CD4-positive, alpha-beta T cell (primary cell): ENCODE measurements around the gene OXCT1. TPM values are rescaled to one million over a fixed set of nuclear protein-coding genes. Genes with fewer than 3 reads are reported as not detected.

ENCODE experiments used
- ATAC-seq: fragments of 200-7000 bp; cut with Tn5 transposase; one replicate; pipeline ENCODE4 v1.10.0; 2022; ENCODE audit warnings: mild to moderate bottlenecking; ENCODE audit not compliant: poor library complexity
- CTCF ChIA-PET: fragments of 350-600 bp; sonication (Branson Sonifier 250); formaldehyde crosslinking; loops from one replicate; lab custom pipeline; 2021; ENCODE audit warnings: antibody characterized with exemption, inconsistent platforms; lab: Charles Lee
- POLR2A ChIA-PET: fragments of 350-600 bp; sonication (Branson Sonifier 250); formaldehyde crosslinking; loops from one replicate; lab custom pipeline; 2021; ENCODE audit warnings: antibody characterized with exemption, inconsistent platforms; lab: Charles Lee
- DNase-seq, 14 experiments: peaks; one replicate each; pipeline ENCODE4 v3.0.0-alpha.2; 2013 to 2020; ENCODE audit warnings: mixed read lengths in 2 of 14
- H3K27ac ChIP-seq, 2 donors: one replicate each; pipeline versions ENCODE4 v1.5.1 to v1.7.0; 2013; ENCODE audit warnings: low read length in 2 of 2, low read depth in 1 of 2, mild to moderate bottlenecking in 1 of 2
- H3K27me3 ChIP-seq, 2 experiments: 1 replicate in 1 of 2; 2 replicates in 1 of 2; pipeline versions ENCODE4 v1.6.1 to v1.7.0; 2013; ENCODE audit warnings: low read length in 2 of 2, control low read depth in 1 of 2, mild to moderate bottlenecking in 1 of 2, moderate library complexity in 1 of 2; ENCODE audit not compliant: insufficient read depth in 2 of 2, control insufficient read depth in 1 of 2
- H3K36me3 ChIP-seq: one replicate; pipeline ENCODE4 v1.6.1; 2013; ENCODE audit warnings: low read length, control low read depth; ENCODE audit not compliant: insufficient read depth
- H3K4me1 ChIP-seq: one replicate; pipeline ENCODE4 v1.6.1; 2013; ENCODE audit warnings: low read length, control low read depth; ENCODE audit not compliant: insufficient read depth
- H3K4me3 ChIP-seq: one replicate; pipeline ENCODE4 v1.5.1; 2013; ENCODE audit warnings: mild to moderate bottlenecking, low read length, moderate library complexity
- H3K9me3 ChIP-seq, 2 experiments: 1 replicate in 1 of 2; 2 replicates in 1 of 2; pipeline versions ENCODE4 v1.6.1 to v1.7.0; 2013; ENCODE audit warnings: low read length in 2 of 2, mild to moderate bottlenecking in 2 of 2, control low read depth in 1 of 2, moderate library complexity in 1 of 2; ENCODE audit not compliant: control insufficient read depth in 1 of 2, insufficient read depth in 1 of 2
- H3K27ac Mint-ChIP-seq: one replicate; pipeline ENCODE4 v1.8.0; 2020; ENCODE audit warnings: mixed read lengths
- H3K27me3 Mint-ChIP-seq: one replicate; pipeline ENCODE4 v1.8.0; 2021; ENCODE audit warnings: mixed read lengths
- H3K36me3 Mint-ChIP-seq: one replicate; pipeline ENCODE4 v1.8.0; 2021; ENCODE audit warnings: low read depth, mixed read lengths
- H3K4me1 Mint-ChIP-seq: one replicate; pipeline ENCODE4 v1.8.0; 2021; ENCODE audit warnings: low read depth, mixed read lengths
- H3K4me3 Mint-ChIP-seq: one replicate; pipeline ENCODE4 v1.8.0; 2020; ENCODE audit warnings: mild to moderate bottlenecking, mixed read lengths
- H3K9me3 Mint-ChIP-seq: one replicate; pipeline ENCODE4 v1.8.0; 2020; ENCODE audit warnings: mixed read lengths
- intact Hi-C, 2 experiments: fragments of 100-400 bp; cut with DNase I in 1 of 2; cut with micrococcal nuclease in 1 of 2; formaldehyde crosslinking; loops; one replicate each; pipeline versions ENCODE4 v1.15.1 to v1.9.0; 2023 to 2025; cut with DNase I, micrococcal nuclease
- total RNA-seq, 174 experiments: library from RNA in 2 of 174; stranded (reverse) in 2 of 174; gene quantifications; one replicate each; pipeline ENCODE4 v1.2.3 and lab custom pipeline; 2021 to 2026
- TF ChIP-seq, protein P1 (sequence below): fragments of 200-600 bp; IDR thresholded peaks from one replicate; pipeline ENCODE4 v1.8.0; 2022; ENCODE audit warnings: antibody characterized with exemption, mild to moderate bottlenecking

Gene OXCT1
- total RNA-seq, 2 experiments from 2014 or later: 14.7 to 15.3 TPM

DNA sequence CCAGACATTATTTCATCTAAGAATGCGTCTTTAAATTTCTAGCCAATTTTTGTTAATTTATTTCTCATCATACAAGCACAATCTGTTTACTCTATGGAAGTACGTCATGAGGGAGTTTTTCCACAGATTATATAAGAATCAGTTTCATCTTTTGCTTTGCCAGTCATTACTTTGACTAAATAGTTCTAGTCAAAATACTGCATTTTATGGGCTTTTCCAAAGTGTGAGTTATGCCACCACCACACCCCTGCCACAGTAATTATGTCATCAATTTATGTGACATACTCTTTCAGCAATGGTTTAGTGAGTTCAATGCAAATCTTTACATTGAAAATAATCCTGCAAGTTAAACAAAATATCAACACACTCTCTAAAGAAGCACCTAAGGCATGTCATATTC lies 35.9 kb upstream of the OXCT1 start:
- ChIA-PET POLR2A (interaction anchor here (2.9 to 3.1 kb wide), 2 partner anchors 20 to 36 kb away, joined by 74 to 103 read pairs; partner anchors contain the start of genes FBXO4 and OXCT1), CTCF (no interaction called here)
- H3K36me3 Mint-ChIP-seq: peaks cover 63% of the 10 kb centered on the region
- H3K9me3 ChIP-seq: no peaks in the 10 kb centered on the region
- no peak overlapping the region for H3K4me3 ChIP-seq
- no peak overlapping the region for H3K27ac ChIP-seq
- no peaks in the 10 kb centered on the region for H3K9me3 Mint-ChIP-seq
- peaks cover 39% of the 10 kb centered on the region for H3K36me3 ChIP-seq
- H3K4me3 Mint-ChIP-seq: peak overlapping the region; percentile 63
- no peaks in the 10 kb centered on the region for H3K27me3 Mint-ChIP-seq
- H3K4me1 ChIP-seq: peaks cover 20% of the 10 kb centered on the region
- H3K27ac Mint-ChIP-seq: peak overlapping the region; percentile 99
- H3K27me3 ChIP-seq: no peaks in the 10 kb centered on the region
- ATAC-seq (no peak), DNase-seq (no peak)
- TF ChIP-seq, protein P1, sequence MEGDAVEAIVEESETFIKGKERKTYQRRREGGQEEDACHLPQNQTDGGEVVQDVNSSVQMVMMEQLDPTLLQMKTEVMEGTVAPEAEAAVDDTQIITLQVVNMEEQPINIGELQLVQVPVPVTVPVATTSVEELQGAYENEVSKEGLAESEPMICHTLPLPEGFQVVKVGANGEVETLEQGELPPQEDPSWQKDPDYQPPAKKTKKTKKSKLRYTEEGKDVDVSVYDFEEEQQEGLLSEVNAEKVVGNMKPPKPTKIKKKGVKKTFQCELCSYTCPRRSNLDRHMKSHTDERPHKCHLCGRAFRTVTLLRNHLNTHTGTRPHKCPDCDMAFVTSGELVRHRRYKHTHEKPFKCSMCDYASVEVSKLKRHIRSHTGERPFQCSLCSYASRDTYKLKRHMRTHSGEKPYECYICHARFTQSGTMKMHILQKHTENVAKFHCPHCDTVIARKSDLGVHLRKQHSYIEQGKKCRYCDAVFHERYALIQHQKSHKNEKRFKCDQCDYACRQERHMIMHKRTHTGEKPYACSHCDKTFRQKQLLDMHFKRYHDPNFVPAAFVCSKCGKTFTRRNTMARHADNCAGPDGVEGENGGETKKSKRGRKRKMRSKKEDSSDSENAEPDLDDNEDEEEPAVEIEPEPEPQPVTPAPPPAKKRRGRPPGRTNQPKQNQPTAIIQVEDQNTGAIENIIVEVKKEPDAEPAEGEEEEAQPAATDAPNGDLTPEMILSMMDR: no peak
- intact Hi-C loops: loop anchor here in 1 of 2 experiments (5.0 to 10.0 kb wide), 3 partner anchors 1069 to 1579 kb away; partner anchors contain the start of genes RPL37, TMEM267 and ZNF131
- peaks cover 50% of the 10 kb centered on the region for H3K4me1 Mint-ChIP-seq

DNA sequence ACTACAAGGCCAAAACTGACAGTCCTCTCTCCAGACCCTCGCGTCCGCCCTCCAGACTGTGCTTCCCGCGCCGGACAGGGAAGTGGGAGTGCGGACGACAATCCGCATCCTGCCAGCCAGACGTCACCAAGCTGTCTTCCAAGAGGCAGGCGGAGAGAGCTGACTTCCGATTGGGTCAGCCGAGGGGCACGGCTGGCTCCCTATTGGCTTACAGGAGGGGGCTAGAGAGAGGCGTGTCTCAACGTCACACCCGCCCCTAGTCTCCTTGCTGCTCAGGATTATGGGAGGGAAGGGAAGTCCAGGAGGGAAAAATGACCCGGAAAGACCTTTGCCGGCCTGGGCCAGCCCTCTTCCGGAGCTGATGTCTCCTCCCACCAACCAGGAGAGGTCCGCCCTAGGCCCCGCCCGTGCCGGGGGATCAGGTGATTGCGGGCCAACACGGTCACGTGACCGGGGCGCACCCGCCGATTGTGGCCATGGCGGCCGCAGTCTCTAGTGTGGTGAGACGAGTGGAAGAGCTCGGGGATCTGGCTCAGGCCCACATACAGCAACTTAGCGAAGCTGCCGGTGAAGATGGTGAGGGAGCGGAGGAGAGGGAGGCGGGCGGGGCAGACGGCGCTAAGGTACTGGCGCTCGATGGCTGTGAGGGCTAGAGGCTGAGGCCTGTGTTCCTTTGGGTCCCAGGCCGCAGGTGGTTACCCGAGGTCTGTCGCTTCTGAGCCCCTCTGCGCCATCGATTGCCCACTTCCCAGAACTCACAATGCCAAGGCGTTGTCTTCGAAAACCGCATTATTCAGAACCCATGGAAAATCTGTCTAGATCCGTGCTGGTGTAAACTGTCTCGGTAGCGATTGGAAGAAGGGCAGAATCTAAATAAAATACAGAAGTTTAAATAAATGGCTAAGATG lies 33.9 kb upstream of the OXCT1 start, which contains the start of gene RIMOC1:
Gene RIMOC1 (plus strand): TSS at position 453 of the 908 bp plus-strand sequence. CDS start 24 bp downstream, at position 477.
- CTCF ChIA-PET: interaction anchor here (1.0 to 2.7 kb wide), 10 partner anchors 12 to 1161 kb away, joined by 3 to 22 read pairs (median 4); partner anchors contain the start of genes FBXO4 and OXCT1
- H3K4me1 Mint-ChIP-seq: peaks cover 46% of the 10 kb centered on the region

More for the DNA sequence above, 33.9 kb upstream of the OXCT1 start, which contains the start of gene RIMOC1:
- peak within 1 kb of the TSS; percentile 99 for H3K27ac Mint-ChIP-seq
- no peaks in the 10 kb centered on the region for H3K9me3 Mint-ChIP-seq
- Histone ChIP-seq H3K4me1 (peaks cover 20% of the 10 kb centered on the region), H3K36me3 (peaks cover 21% of the 10 kb centered on the region), H3K27me3 (no peaks in the 10 kb centered on the region), H3K27ac (peak within 1 kb of the TSS; percentile 89 to 90), H3K4me3 (peak within 1 kb of the TSS; percentile 86), H3K9me3 (no peaks in the 10 kb centered on the region)
- DNase-seq: peak; percentile 93 to 99 (median 96)
- no peaks in the 10 kb centered on the region for H3K27me3 Mint-ChIP-seq
- peak within 1 kb of the TSS; percentile 98 for H3K4me3 Mint-ChIP-seq
- peaks cover 45% of the 10 kb centered on the region for H3K36me3 Mint-ChIP-seq
- TF ChIP-seq, protein P1: no peak
- intact Hi-C loops: loop anchor here (1.0 to 10.0 kb wide), 4 partner anchors 21 to 1581 kb away; partner anchors contain the start of genes OXCT1 (in 2 of the 2), FBXO4 (in 1 of the 2), TMEM267 (in 1 of the 2) and ZNF131 (in 1 of the 2)
- peak; percentile 85 for ATAC-seq
- POLR2A ChIA-PET: interaction anchor here (0.6 to 3.1 kb wide), 37 partner anchors 9 to 1652 kb away, joined by 3 to 103 read pairs (median 6); partner anchors contain the start of genes CCDC152, FBXO4, HMGCS1 and OXCT1
